COLO668 (cell line): ENCODE results near the gene NUPR1.
"Not testable (repeated sequence)": the region's sequence is repeated elsewhere in the genome, so short reads cannot be mapped to it uniquely, and the experiment has no call there.

Source experiments
- DNase-seq: peaks from one replicate; lab custom pipeline; 2025; ENCODE audit not compliant: unreplicated experiment; lab: John Stamatoyannopoulos, UW

The NUPR1 gene

GRCh38 chr16:28527985-28528384, 10.8 kb downstream of the NUPR1 start:
- no peak for DNase-seq

- not testable (repeated sequence) for DNase-seq
These were observed 11.5 kb downstream of the NUPR1 start for GRCh38 chr16:28527100-28527785.

- DNase-seq = no peak
These were observed 12.3 kb downstream of the NUPR1 start for GRCh38 chr16:28526201-28527099.

GRCh38 chr16:28524681-28525171, 14.0 kb downstream of the NUPR1 start:
- no peak for DNase-seq

GRCh38 chr16:28522792-28523191, 16.0 kb downstream of the NUPR1 start:
- DNase-seq = no peak

GRCh38 chr16:28521436-28521835, 17.3 kb downstream of the NUPR1 start:
- DNase-seq = no peak

- no peak for DNase-seq
These were observed 18.1 kb downstream of the NUPR1 start for GRCh38 chr16:28520672-28521071.

- DNase-seq = no peak
These were observed 24.5 kb downstream of the NUPR1 start for GRCh38 chr16:28514246-28514645.

GRCh38 chr16:28513484-28514181, 25.1 kb downstream of the NUPR1 start:
- no peak for DNase-seq

GRCh38 chr16:28511801-28512789, 26.7 kb downstream of the NUPR1 start:
- no peak for DNase-seq

- DNase-seq = no peak
These were observed 27.7 kb downstream of the NUPR1 start for GRCh38 chr16:28511031-28511430.

GRCh38 chr16:28505489-28506137, 33.2 kb downstream of the NUPR1 start:
- no peak for DNase-seq

- peak; percentile 23 for DNase-seq
These were observed 33.9 kb downstream of the NUPR1 start for GRCh38 chr16:28504707-28505404.

GRCh38 chr16:28503470-28504259, 35.1 kb downstream of the NUPR1 start:
- no peak for DNase-seq

GRCh38 chr16:28502290-28502689, 36.5 kb downstream of the NUPR1 start:
- no peak for DNase-seq

GRCh38 chr16:28501258-28502232, 37.2 kb downstream of the NUPR1 start:
- DNase-seq = no peak

- not testable (repeated sequence) for DNase-seq
These were observed 38.1 kb downstream of the NUPR1 start for GRCh38 chr16:28500476-28501180.
